H9 (cell line): ENCODE data around the gene CRISPLD2. TPM values are rescaled to one million over a fixed set of nuclear protein-coding genes. Genes with fewer than 3 reads are reported as not detected.

Experiments used
- DNase-seq: peaks from one replicate; pipeline ENCODE4 v3.0.0-alpha.2; 2017
- H2AFZ ChIP-seq: one replicate; pipeline ENCODE4 v1.6.1; 2013; ENCODE audit warnings: mild to moderate bottlenecking, low read length, control low read depth, moderate library complexity
- H2AK5ac ChIP-seq: 2 replicates; pipeline ENCODE4 v1.6.1; 2013; ENCODE audit warnings: low read length, control low read depth, mixed read lengths; ENCODE audit not compliant: insufficient read length
- H2BK120ac ChIP-seq: one replicate; pipeline ENCODE4 v1.6.1; 2013; ENCODE audit warnings: low read depth, mild to moderate bottlenecking, low read length, control low read depth, inconsistent platforms; ENCODE audit not compliant: poor library complexity, severe bottlenecking
- H2BK12ac ChIP-seq: 2 replicates; pipeline ENCODE4 v1.6.1; 2013; ENCODE audit warnings: low read length, control low read depth, mixed read lengths, low read depth; ENCODE audit not compliant: insufficient read length
- H2BK15ac ChIP-seq: 2 replicates; pipeline ENCODE4 v1.6.1; 2013; ENCODE audit warnings: low read depth, low read length, control low read depth
- H2BK20ac ChIP-seq: one replicate; pipeline ENCODE4 v1.6.1; 2013; ENCODE audit warnings: low read depth, mild to moderate bottlenecking, low read length, control low read depth, inconsistent platforms; ENCODE audit not compliant: poor library complexity, severe bottlenecking
- H2BK5ac ChIP-seq: 2 replicates; pipeline ENCODE4 v1.6.1; 2013; ENCODE audit warnings: low read length, control low read depth, mixed read lengths; ENCODE audit not compliant: insufficient read length
- H3K14ac ChIP-seq: 2 replicates; pipeline ENCODE4 v1.6.1; 2013; ENCODE audit warnings: low read length, control low read depth; ENCODE audit not compliant: insufficient read depth
- H3K18ac ChIP-seq: 2 replicates; pipeline ENCODE4 v1.6.1; 2013; ENCODE audit warnings: low read depth, mild to moderate bottlenecking, mixed read lengths, low read length, control low read depth; ENCODE audit not compliant: insufficient read length
- H3K23ac ChIP-seq: 2 replicates; pipeline ENCODE4 v1.6.1; 2013; ENCODE audit warnings: low read length, control low read depth, mixed read lengths, low read depth; ENCODE audit not compliant: insufficient read length
- H3K23me2 ChIP-seq: 2 replicates; pipeline ENCODE4 v1.6.1; 2013; ENCODE audit warnings: low read depth, mild to moderate bottlenecking, mixed read lengths, low read length, control low read depth; ENCODE audit not compliant: insufficient read length, poor library complexity, severe bottlenecking
- H3K27ac ChIP-seq: 2 replicates; pipeline ENCODE4 v1.5.1; 2013; ENCODE audit warnings: low read length, control low read depth, mixed read lengths, low read depth; ENCODE audit not compliant: insufficient read length
- H3K27me3 ChIP-seq: 2 replicates; pipeline ENCODE4 v1.6.1; 2013; ENCODE audit warnings: low read length, control low read depth, inconsistent platforms; ENCODE audit not compliant: insufficient read depth
- H3K4ac ChIP-seq: 2 replicates; pipeline ENCODE4 v1.6.1; 2013; ENCODE audit warnings: low read depth, mild to moderate bottlenecking, control low read depth, inconsistent platforms, low read length, moderate library complexity
- H3K4me1 ChIP-seq: 2 replicates; pipeline ENCODE4 v1.6.1; 2013; ENCODE audit warnings: low read length, control low read depth, inconsistent platforms; ENCODE audit not compliant: insufficient read depth
- H3K4me2 ChIP-seq: 2 replicates; pipeline ENCODE4 v1.6.1; 2013; ENCODE audit warnings: low read length, control low read depth, mixed read lengths; ENCODE audit not compliant: insufficient read length, insufficient read depth
- H3K56ac ChIP-seq: 2 replicates; pipeline ENCODE4 v1.6.1; 2013; ENCODE audit warnings: low read depth, mild to moderate bottlenecking, mixed read lengths, low read length, control low read depth; ENCODE audit not compliant: insufficient read length
- H3K79me1 ChIP-seq: 2 replicates; pipeline ENCODE4 v1.6.1; 2013; ENCODE audit warnings: low read depth, mild to moderate bottlenecking, moderate library complexity, low read length, control low read depth, inconsistent platforms; ENCODE audit not compliant: insufficient read depth, poor library complexity, severe bottlenecking
- H3K79me2 ChIP-seq: 2 replicates; pipeline ENCODE4 v1.6.1; 2013; ENCODE audit warnings: low read length, control low read depth, inconsistent platforms; ENCODE audit not compliant: insufficient read depth
- H3K9ac ChIP-seq: 2 replicates; pipeline ENCODE4 v1.6.1; 2013; ENCODE audit warnings: low read length, control low read depth, mixed read lengths; ENCODE audit not compliant: insufficient read length; ENCODE audit errors: extremely low read depth
- H3K9me3 ChIP-seq: one replicate; pipeline ENCODE4 v1.6.1; 2013; ENCODE audit warnings: low read depth, low read length, inconsistent platforms; ENCODE audit not compliant: control insufficient read depth
- H3T11ph ChIP-seq: one replicate; pipeline ENCODE4 v1.6.1; 2013; ENCODE audit warnings: mild to moderate bottlenecking, low read length, control low read depth, inconsistent platforms
- H4K20me1 ChIP-seq: one replicate; pipeline ENCODE4 v1.6.1; 2013; ENCODE audit not compliant: control insufficient read depth, insufficient read length, insufficient read depth
- H4K5ac ChIP-seq: 2 replicates; pipeline ENCODE4 v1.6.1; 2013; ENCODE audit warnings: low read depth, mild to moderate bottlenecking, mixed read lengths, low read length, control low read depth; ENCODE audit not compliant: insufficient read length
- H4K8ac ChIP-seq: replicated peaks from 2 replicates; pipeline ENCODE4 v1.6.1; 2013; ENCODE audit warnings: low read length, control low read depth, mixed read lengths, low read depth; ENCODE audit not compliant: insufficient read length
- H4K91ac ChIP-seq: 2 replicates; pipeline ENCODE4 v1.6.1; 2013; ENCODE audit warnings: low read depth, mild to moderate bottlenecking, moderate library complexity, mixed read lengths, low read length, control low read depth; ENCODE audit not compliant: insufficient read length
- H3K27ac Mint-ChIP-seq, 3 experiments: 2 replicates in 2 of 3; 3 replicates in 1 of 3; pipeline ENCODE4 v1.8.0; 2020 to 2021; ENCODE audit warnings: mixed read lengths in 3 of 3, mild to moderate bottlenecking in 1 of 3, moderate library complexity in 1 of 3
- H3K27me3 Mint-ChIP-seq: 2 replicates; pipeline ENCODE4 v1.8.0; 2021; ENCODE audit warnings: low read depth, mild to moderate bottlenecking, moderate library complexity, mixed read lengths
- H3K36me3 Mint-ChIP-seq, 3 experiments: 2 replicates in 2 of 3; 3 replicates in 1 of 3; pipeline ENCODE4 v1.8.0; 2020 to 2021; ENCODE audit warnings: low read depth in 3 of 3, mixed read lengths in 3 of 3; ENCODE audit not compliant: insufficient read depth in 1 of 3
- H3K4me1 Mint-ChIP-seq, 2 experiments: 2 replicates each; pipeline ENCODE4 v1.8.0; 2020; ENCODE audit warnings: mixed read lengths in 2 of 2
- H3K4me3 Mint-ChIP-seq, 2 experiments: 2 replicates in 1 of 2; 3 replicates in 1 of 2; pipeline ENCODE4 v1.8.0; 2020 to 2021; ENCODE audit warnings: mild to moderate bottlenecking in 2 of 2, mixed read lengths in 2 of 2, moderate library complexity in 1 of 2
- H3K9me3 Mint-ChIP-seq, 2 experiments: 2 replicates in 1 of 2; 3 replicates in 1 of 2; pipeline ENCODE4 v1.8.0; 2020; ENCODE audit warnings: mild to moderate bottlenecking in 2 of 2, mixed read lengths in 2 of 2, moderate library complexity in 1 of 2
- WGBS: extraction: QIAGEN DNeasy Blood & Tissue Kit; methylation state at CpG from one replicate; pipeline ENCODE4 v1.1.7; 2013; ENCODE audit warnings: missing lambda C conversion rate, low lambda C conversion rate, mixed read lengths; ENCODE audit not compliant: insufficient read length; ENCODE audit errors: extremely low coverage; 5-methylcytosine and 5-hydroxymethylcytosine counted together
- total RNA-seq: library from RNA; stranded (reverse); gene quantifications from 2 replicates; pipeline ENCODE4 v1.2.1, GENCODE V29; 2021
- TF ChIP-seq, protein P1 (sequence below): fragments of 200-600 bp; sonication (generic); conservative IDR thresholded peaks from 3 replicates; pipeline ENCODE4 v1.8.0; 2021; ENCODE audit warnings: antibody characterized with exemption, mild to moderate bottlenecking

CRISPLD2 gene
- total RNA-seq, 1 experiment from 2014 or later: 2.3 TPM

DNA sequence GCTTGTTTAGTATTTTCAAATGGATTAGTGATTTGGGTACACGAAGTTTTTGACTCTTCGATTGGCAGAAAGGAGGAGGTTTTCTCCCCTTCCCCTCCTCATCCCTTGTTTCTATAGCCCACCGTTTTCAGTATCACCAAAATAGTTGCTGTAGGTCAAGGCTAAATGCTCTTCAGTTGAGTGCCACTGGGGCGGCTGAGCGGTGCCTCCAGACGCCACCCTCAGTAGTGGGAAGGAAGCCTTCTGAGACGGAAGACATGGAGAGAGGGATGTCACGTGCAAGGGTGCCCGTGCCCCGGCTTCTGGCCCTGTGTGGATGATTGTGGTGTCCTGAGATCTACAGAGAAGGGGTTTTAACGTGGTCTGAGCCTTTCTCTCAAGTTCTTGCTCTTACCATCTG lies 39.7 kb upstream of the CRISPLD2 start:
- Histone ChIP-seq H3K18ac (no peak overlapping the region), H3K9ac (no peak overlapping the region), H4K5ac (no peak overlapping the region), H2AFZ (no peak overlapping the region), H2AK5ac (no peak overlapping the region), H3K79me2 (no peaks in the 10 kb centered on the region), H2BK15ac (no peak overlapping the region), H3K27ac (no peak overlapping the region), H2BK120ac (no peak overlapping the region), H3K9me3 (no peaks in the 10 kb centered on the region), H3K27me3 (no peaks in the 10 kb centered on the region), H3K79me1 (no peaks in the 10 kb centered on the region), H4K91ac (no peak overlapping the region), H3K14ac (no peak overlapping the region), H3K23ac (no peak overlapping the region), H2BK12ac (no peak overlapping the region), H3K23me2 (no peaks in the 10 kb centered on the region), H4K20me1 (no peaks in the 10 kb centered on the region), H3K4me1 (no peaks in the 10 kb centered on the region), H3K56ac (no peak overlapping the region), H4K8ac (no peak overlapping the region), H3K4ac (no peak overlapping the region), H3K4me2 (no peak overlapping the region), H2BK5ac (no peak overlapping the region), H3T11ph (no peak overlapping the region), H2BK20ac (no peak overlapping the region)
- Mint-ChIP-seq H3K9me3 (no peaks in the 10 kb centered on the region; a peak in 1 of 5 replicates), H3K4me1 (no peaks in the 10 kb centered on the region), H3K36me3 (peaks cover 48 to 56% (median 51%) of the 10 kb centered on the region in 3 experiments), H3K4me3 (no peak overlapping the region), H3K27me3 (no peaks in the 10 kb centered on the region), H3K27ac (no peak overlapping the region; a peak in 1 of 7 replicates)
- DNase-seq: no peak
- TF ChIP-seq, protein P1, sequence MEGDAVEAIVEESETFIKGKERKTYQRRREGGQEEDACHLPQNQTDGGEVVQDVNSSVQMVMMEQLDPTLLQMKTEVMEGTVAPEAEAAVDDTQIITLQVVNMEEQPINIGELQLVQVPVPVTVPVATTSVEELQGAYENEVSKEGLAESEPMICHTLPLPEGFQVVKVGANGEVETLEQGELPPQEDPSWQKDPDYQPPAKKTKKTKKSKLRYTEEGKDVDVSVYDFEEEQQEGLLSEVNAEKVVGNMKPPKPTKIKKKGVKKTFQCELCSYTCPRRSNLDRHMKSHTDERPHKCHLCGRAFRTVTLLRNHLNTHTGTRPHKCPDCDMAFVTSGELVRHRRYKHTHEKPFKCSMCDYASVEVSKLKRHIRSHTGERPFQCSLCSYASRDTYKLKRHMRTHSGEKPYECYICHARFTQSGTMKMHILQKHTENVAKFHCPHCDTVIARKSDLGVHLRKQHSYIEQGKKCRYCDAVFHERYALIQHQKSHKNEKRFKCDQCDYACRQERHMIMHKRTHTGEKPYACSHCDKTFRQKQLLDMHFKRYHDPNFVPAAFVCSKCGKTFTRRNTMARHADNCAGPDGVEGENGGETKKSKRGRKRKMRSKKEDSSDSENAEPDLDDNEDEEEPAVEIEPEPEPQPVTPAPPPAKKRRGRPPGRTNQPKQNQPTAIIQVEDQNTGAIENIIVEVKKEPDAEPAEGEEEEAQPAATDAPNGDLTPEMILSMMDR: no peak
- WGBS: no CpG with 5 or more reads among the region's 11 CpGs
